MM.1S (cell line): ENCODE data around the gene NCAN.

ENCODE experiments used
- DNase-seq: peaks from one replicate; pipeline ENCODE4 v3.0.0-alpha.2; 2015
- H2AFZ ChIP-seq: fragments of 300-600 bp; sonication (generic); 2 replicates; pipeline ENCODE4 v1.6.0; 2016; ENCODE audit warnings: antibody characterized with exemption, low read length
- H3F3A ChIP-seq: fragments of 300-600 bp; sonication (generic); 2 replicates; pipeline ENCODE4 v1.6.1; 2016; ENCODE audit warnings: mild to moderate bottlenecking, antibody characterized with exemption, low read length, moderate library complexity, mixed read lengths; ENCODE audit not compliant: insufficient read depth
- H3K27ac ChIP-seq: fragments of 300-600 bp; sonication (generic); 2 replicates; pipeline ENCODE4 v1.5.1; 2016; ENCODE audit warnings: mild to moderate bottlenecking, low read length
- H3K27me3 ChIP-seq: fragments of 300-600 bp; sonication (generic); replicated peaks from 2 replicates; pipeline ENCODE4 v1.6.0; 2016; ENCODE audit warnings: low read length; ENCODE audit not compliant: insufficient read depth
- H3K36me3 ChIP-seq: fragments of 300-600 bp; sonication (generic); replicated peaks from 2 replicates; pipeline ENCODE4 v1.6.1; 2016; ENCODE audit warnings: mild to moderate bottlenecking, low read length, mixed read lengths; ENCODE audit not compliant: insufficient read depth
- H3K4me1 ChIP-seq: fragments of 300-600 bp; sonication (generic); 2 replicates; pipeline ENCODE4 v1.6.1; 2016; ENCODE audit warnings: low read length, mixed read lengths
- H3K4me2 ChIP-seq: fragments of 300-600 bp; sonication (generic); 2 replicates; pipeline ENCODE4 v1.6.0; 2016; ENCODE audit warnings: low read depth, low read length
- H3K4me3 ChIP-seq: fragments of 300-600 bp; sonication (generic); 2 replicates; pipeline ENCODE4 v1.5.1; 2016; ENCODE audit warnings: low read length, mixed read lengths
- H3K79me2 ChIP-seq: fragments of 300-600 bp; sonication (generic); 2 replicates; pipeline ENCODE4 v1.6.1; 2016; ENCODE audit warnings: mixed run types, low read length, mixed read lengths
- H3K9ac ChIP-seq: fragments of 300-600 bp; sonication (generic); 2 replicates; pipeline ENCODE4 v1.6.1; 2016; ENCODE audit warnings: low read length, mixed read lengths
- H3K9me2 ChIP-seq: fragments of 300-600 bp; sonication (generic); replicated peaks from 2 replicates; pipeline ENCODE4 v1.6.1; 2016; ENCODE audit warnings: mild to moderate bottlenecking, low read length, mixed read lengths; ENCODE audit not compliant: insufficient read depth
- H3K9me3 ChIP-seq: fragments of 300-600 bp; sonication (generic); replicated peaks from 2 replicates; pipeline ENCODE4 v1.6.1; 2016; ENCODE audit warnings: mild to moderate bottlenecking, low read length, mixed read lengths; ENCODE audit not compliant: insufficient read depth
- H4K20me1 ChIP-seq: fragments of 300-600 bp; sonication (generic); 2 replicates; pipeline ENCODE4 v1.6.1; 2016; ENCODE audit warnings: mild to moderate bottlenecking, low read length, moderate library complexity, mixed read lengths; ENCODE audit not compliant: insufficient read depth
- EZH2 ChIP-seq: fragments of 300-600 bp; sonication (generic); optimal IDR thresholded peaks from 2 replicates; pipeline ENCODE3; 2017; ENCODE audit warnings: low read depth, mild to moderate bottlenecking, antibody characterized with exemption, low read length, mixed read lengths
- EZH2phosphoT487 ChIP-seq: fragments of 300-600 bp; sonication (generic); IDR thresholded peaks from 2 replicates; pipeline ENCODE4 v1.6.1; 2018; ENCODE audit warnings: antibody characterized with exemption, low read length
- TF ChIP-seq, protein P1 (sequence below): fragments of 300-600 bp; sonication (generic); IDR thresholded peaks from 2 replicates; pipeline ENCODE4 v1.5.1; 2016; ENCODE audit warnings: antibody characterized with exemption, low read length, mixed read lengths

The NCAN gene

DNA sequence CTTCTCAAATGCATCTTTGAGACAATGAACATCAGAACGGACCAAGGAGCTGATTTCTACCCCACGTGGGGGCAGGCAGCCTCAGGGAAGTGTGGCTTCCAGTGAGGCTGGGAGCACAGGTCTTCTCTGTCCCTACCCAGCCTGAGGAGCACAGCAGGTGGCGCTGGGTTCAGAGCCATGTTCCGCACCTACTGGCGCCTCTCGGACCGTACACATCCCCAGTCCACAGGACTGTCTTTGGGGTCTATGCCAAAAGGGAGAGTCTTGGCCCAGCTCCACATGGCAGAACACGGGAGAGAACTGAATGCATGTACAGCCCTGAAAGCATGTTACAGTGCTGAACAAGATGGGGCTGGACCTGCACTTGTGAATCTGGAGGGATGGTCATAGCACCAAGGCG is 86.0 kb downstream of the NCAN start:
- no peaks in the 10 kb centered on the region; the same call in 1 of the 2 replicates for H3K36me3 ChIP-seq
- H3K79me2 ChIP-seq, result no peaks in the 10 kb centered on the region
- no peak for DNase-seq
- H3F3A ChIP-seq, result no peaks in the 10 kb centered on the region
- H3K4me3 ChIP-seq, result no peak overlapping the region
- H3K9ac ChIP-seq, result no peak overlapping the region
- no peak for TF ChIP-seq EZH2
- TF ChIP-seq EZH2phosphoT487, result no peak
- TF ChIP-seq, protein P1, sequence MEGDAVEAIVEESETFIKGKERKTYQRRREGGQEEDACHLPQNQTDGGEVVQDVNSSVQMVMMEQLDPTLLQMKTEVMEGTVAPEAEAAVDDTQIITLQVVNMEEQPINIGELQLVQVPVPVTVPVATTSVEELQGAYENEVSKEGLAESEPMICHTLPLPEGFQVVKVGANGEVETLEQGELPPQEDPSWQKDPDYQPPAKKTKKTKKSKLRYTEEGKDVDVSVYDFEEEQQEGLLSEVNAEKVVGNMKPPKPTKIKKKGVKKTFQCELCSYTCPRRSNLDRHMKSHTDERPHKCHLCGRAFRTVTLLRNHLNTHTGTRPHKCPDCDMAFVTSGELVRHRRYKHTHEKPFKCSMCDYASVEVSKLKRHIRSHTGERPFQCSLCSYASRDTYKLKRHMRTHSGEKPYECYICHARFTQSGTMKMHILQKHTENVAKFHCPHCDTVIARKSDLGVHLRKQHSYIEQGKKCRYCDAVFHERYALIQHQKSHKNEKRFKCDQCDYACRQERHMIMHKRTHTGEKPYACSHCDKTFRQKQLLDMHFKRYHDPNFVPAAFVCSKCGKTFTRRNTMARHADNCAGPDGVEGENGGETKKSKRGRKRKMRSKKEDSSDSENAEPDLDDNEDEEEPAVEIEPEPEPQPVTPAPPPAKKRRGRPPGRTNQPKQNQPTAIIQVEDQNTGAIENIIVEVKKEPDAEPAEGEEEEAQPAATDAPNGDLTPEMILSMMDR, result no peak
- no peak overlapping the region for H3K27ac ChIP-seq
- H3K4me2 ChIP-seq, result no peak overlapping the region
- H3K9me2 ChIP-seq, result no peaks in the 10 kb centered on the region
- H2AFZ ChIP-seq, result no peak overlapping the region
- no peaks in the 10 kb centered on the region for H3K9me3 ChIP-seq
- H3K27me3 ChIP-seq, result no peaks in the 10 kb centered on the region
- H4K20me1 ChIP-seq, result no peaks in the 10 kb centered on the region
- no peaks in the 10 kb centered on the region for H3K4me1 ChIP-seq

DNA sequence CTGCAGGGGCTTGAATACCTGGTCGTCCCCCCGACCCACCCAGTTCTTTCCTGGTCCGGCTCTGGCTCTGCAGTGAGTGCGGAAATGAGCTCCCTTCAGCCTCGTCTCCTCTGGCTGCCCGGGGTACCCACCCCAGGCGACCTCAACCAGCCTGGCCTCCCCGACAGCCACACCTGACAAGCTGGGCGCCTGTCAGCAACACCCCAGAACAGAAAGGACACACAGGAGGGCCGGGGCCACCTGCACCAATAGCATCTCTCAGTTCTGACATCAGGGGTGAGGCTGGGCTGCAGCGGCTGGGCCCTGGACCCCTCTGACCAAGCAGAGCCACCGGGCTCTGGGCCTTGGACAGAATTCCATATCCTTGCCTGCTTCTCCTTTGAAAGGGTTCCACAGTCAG is 88.9 kb downstream of the NCAN start:
- TF ChIP-seq, protein P1, result no peak
- TF ChIP-seq EZH2phosphoT487 (no peak), EZH2 (no peak)
- Histone ChIP-seq H3K4me1 (no peaks in the 10 kb centered on the region), H3K4me2 (no peak overlapping the region), H3K79me2 (no peaks in the 10 kb centered on the region), H3K36me3 (no peaks in the 10 kb centered on the region; the same call in 1 of the 2 replicates), H3K9me2 (no peaks in the 10 kb centered on the region), H3K27ac (no peak overlapping the region), H2AFZ (no peak overlapping the region), H3F3A (no peaks in the 10 kb centered on the region), H4K20me1 (no peaks in the 10 kb centered on the region), H3K4me3 (no peak overlapping the region), H3K9me3 (no peaks in the 10 kb centered on the region), H3K9ac (no peak overlapping the region), H3K27me3 (no peaks in the 10 kb centered on the region)
- no peak for DNase-seq
